H9 (cell line): ENCODE results near the gene ROBO4. TPM values are rescaled to one million over a fixed set of nuclear protein-coding genes. Genes with fewer than 3 reads are reported as not detected.

ENCODE experiments used
- DNase-seq: peaks from one replicate; pipeline ENCODE4 v3.0.0-alpha.2; 2017
- H2AFZ ChIP-seq: one replicate; pipeline ENCODE4 v1.6.1; 2013; ENCODE audit warnings: mild to moderate bottlenecking, low read length, control low read depth, moderate library complexity
- H2AK5ac ChIP-seq: 2 replicates; pipeline ENCODE4 v1.6.1; 2013; ENCODE audit warnings: low read length, control low read depth, mixed read lengths; ENCODE audit not compliant: insufficient read length
- H2BK120ac ChIP-seq: one replicate; pipeline ENCODE4 v1.6.1; 2013; ENCODE audit warnings: low read depth, mild to moderate bottlenecking, low read length, control low read depth, inconsistent platforms; ENCODE audit not compliant: poor library complexity, severe bottlenecking
- H2BK12ac ChIP-seq: 2 replicates; pipeline ENCODE4 v1.6.1; 2013; ENCODE audit warnings: low read length, control low read depth, mixed read lengths, low read depth; ENCODE audit not compliant: insufficient read length
- H2BK15ac ChIP-seq: 2 replicates; pipeline ENCODE4 v1.6.1; 2013; ENCODE audit warnings: low read depth, low read length, control low read depth
- H2BK20ac ChIP-seq: one replicate; pipeline ENCODE4 v1.6.1; 2013; ENCODE audit warnings: low read depth, mild to moderate bottlenecking, low read length, control low read depth, inconsistent platforms; ENCODE audit not compliant: poor library complexity, severe bottlenecking
- H2BK5ac ChIP-seq: 2 replicates; pipeline ENCODE4 v1.6.1; 2013; ENCODE audit warnings: low read length, control low read depth, mixed read lengths; ENCODE audit not compliant: insufficient read length
- H3K14ac ChIP-seq: 2 replicates; pipeline ENCODE4 v1.6.1; 2013; ENCODE audit warnings: low read length, control low read depth; ENCODE audit not compliant: insufficient read depth
- H3K18ac ChIP-seq: 2 replicates; pipeline ENCODE4 v1.6.1; 2013; ENCODE audit warnings: low read depth, mild to moderate bottlenecking, mixed read lengths, low read length, control low read depth; ENCODE audit not compliant: insufficient read length
- H3K23ac ChIP-seq: 2 replicates; pipeline ENCODE4 v1.6.1; 2013; ENCODE audit warnings: low read length, control low read depth, mixed read lengths, low read depth; ENCODE audit not compliant: insufficient read length
- H3K23me2 ChIP-seq: 2 replicates; pipeline ENCODE4 v1.6.1; 2013; ENCODE audit warnings: low read depth, mild to moderate bottlenecking, mixed read lengths, low read length, control low read depth; ENCODE audit not compliant: insufficient read length, poor library complexity, severe bottlenecking
- H3K27ac ChIP-seq: 2 replicates; pipeline ENCODE4 v1.5.1; 2013; ENCODE audit warnings: low read length, control low read depth, mixed read lengths, low read depth; ENCODE audit not compliant: insufficient read length
- H3K27me3 ChIP-seq: 2 replicates; pipeline ENCODE4 v1.6.1; 2013; ENCODE audit warnings: low read length, control low read depth, inconsistent platforms; ENCODE audit not compliant: insufficient read depth
- H3K4ac ChIP-seq: 2 replicates; pipeline ENCODE4 v1.6.1; 2013; ENCODE audit warnings: low read depth, mild to moderate bottlenecking, control low read depth, inconsistent platforms, low read length, moderate library complexity
- H3K4me1 ChIP-seq: 2 replicates; pipeline ENCODE4 v1.6.1; 2013; ENCODE audit warnings: low read length, control low read depth, inconsistent platforms; ENCODE audit not compliant: insufficient read depth
- H3K4me2 ChIP-seq: 2 replicates; pipeline ENCODE4 v1.6.1; 2013; ENCODE audit warnings: low read length, control low read depth, mixed read lengths; ENCODE audit not compliant: insufficient read length, insufficient read depth
- H3K56ac ChIP-seq: 2 replicates; pipeline ENCODE4 v1.6.1; 2013; ENCODE audit warnings: low read depth, mild to moderate bottlenecking, mixed read lengths, low read length, control low read depth; ENCODE audit not compliant: insufficient read length
- H3K79me1 ChIP-seq: 2 replicates; pipeline ENCODE4 v1.6.1; 2013; ENCODE audit warnings: low read depth, mild to moderate bottlenecking, moderate library complexity, low read length, control low read depth, inconsistent platforms; ENCODE audit not compliant: insufficient read depth, poor library complexity, severe bottlenecking
- H3K79me2 ChIP-seq: 2 replicates; pipeline ENCODE4 v1.6.1; 2013; ENCODE audit warnings: low read length, control low read depth, inconsistent platforms; ENCODE audit not compliant: insufficient read depth
- H3K9ac ChIP-seq: 2 replicates; pipeline ENCODE4 v1.6.1; 2013; ENCODE audit warnings: low read length, control low read depth, mixed read lengths; ENCODE audit not compliant: insufficient read length; ENCODE audit errors: extremely low read depth
- H3K9me3 ChIP-seq: one replicate; pipeline ENCODE4 v1.6.1; 2013; ENCODE audit warnings: low read depth, low read length, inconsistent platforms; ENCODE audit not compliant: control insufficient read depth
- H3T11ph ChIP-seq: one replicate; pipeline ENCODE4 v1.6.1; 2013; ENCODE audit warnings: mild to moderate bottlenecking, low read length, control low read depth, inconsistent platforms
- H4K20me1 ChIP-seq: one replicate; pipeline ENCODE4 v1.6.1; 2013; ENCODE audit not compliant: control insufficient read depth, insufficient read length, insufficient read depth
- H4K5ac ChIP-seq: 2 replicates; pipeline ENCODE4 v1.6.1; 2013; ENCODE audit warnings: low read depth, mild to moderate bottlenecking, mixed read lengths, low read length, control low read depth; ENCODE audit not compliant: insufficient read length
- H4K8ac ChIP-seq: replicated peaks from 2 replicates; pipeline ENCODE4 v1.6.1; 2013; ENCODE audit warnings: low read length, control low read depth, mixed read lengths, low read depth; ENCODE audit not compliant: insufficient read length
- H4K91ac ChIP-seq: 2 replicates; pipeline ENCODE4 v1.6.1; 2013; ENCODE audit warnings: low read depth, mild to moderate bottlenecking, moderate library complexity, mixed read lengths, low read length, control low read depth; ENCODE audit not compliant: insufficient read length
- H3K27ac Mint-ChIP-seq, 3 experiments: 2 replicates in 2 of 3; 3 replicates in 1 of 3; pipeline ENCODE4 v1.8.0; 2020 to 2021; ENCODE audit warnings: mixed read lengths in 3 of 3, mild to moderate bottlenecking in 1 of 3, moderate library complexity in 1 of 3
- H3K27me3 Mint-ChIP-seq: 2 replicates; pipeline ENCODE4 v1.8.0; 2021; ENCODE audit warnings: low read depth, mild to moderate bottlenecking, moderate library complexity, mixed read lengths
- H3K36me3 Mint-ChIP-seq, 3 experiments: 2 replicates in 2 of 3; 3 replicates in 1 of 3; pipeline ENCODE4 v1.8.0; 2020 to 2021; ENCODE audit warnings: low read depth in 3 of 3, mixed read lengths in 3 of 3; ENCODE audit not compliant: insufficient read depth in 1 of 3
- H3K4me1 Mint-ChIP-seq, 2 experiments: 2 replicates each; pipeline ENCODE4 v1.8.0; 2020; ENCODE audit warnings: mixed read lengths in 2 of 2
- H3K4me3 Mint-ChIP-seq, 2 experiments: 2 replicates in 1 of 2; 3 replicates in 1 of 2; pipeline ENCODE4 v1.8.0; 2020 to 2021; ENCODE audit warnings: mild to moderate bottlenecking in 2 of 2, mixed read lengths in 2 of 2, moderate library complexity in 1 of 2
- H3K9me3 Mint-ChIP-seq, 2 experiments: 2 replicates in 1 of 2; 3 replicates in 1 of 2; pipeline ENCODE4 v1.8.0; 2020; ENCODE audit warnings: mild to moderate bottlenecking in 2 of 2, mixed read lengths in 2 of 2, moderate library complexity in 1 of 2
- CTCF ChIP-seq: fragments of 200-600 bp; sonication (generic); conservative IDR thresholded peaks from 3 replicates; pipeline ENCODE4 v1.8.0; 2021; ENCODE audit warnings: antibody characterized with exemption, mild to moderate bottlenecking
- WGBS: extraction: QIAGEN DNeasy Blood & Tissue Kit; methylation state at CpG from one replicate; pipeline ENCODE4 v1.1.7; 2013; ENCODE audit warnings: missing lambda C conversion rate, low lambda C conversion rate, mixed read lengths; ENCODE audit not compliant: insufficient read length; ENCODE audit errors: extremely low coverage; 5-methylcytosine and 5-hydroxymethylcytosine counted together
- total RNA-seq: library from RNA; stranded (reverse); gene quantifications from 2 replicates; pipeline ENCODE4 v1.2.1, GENCODE V29; 2021

The ROBO4 gene
- total RNA-seq, 1 experiment from 2014 or later, result not detected

- Histone ChIP-seq H3K9ac (no peak overlapping the region), H2BK12ac (no peak overlapping the region), H3K4ac (no peak overlapping the region), H3K14ac (no peak overlapping the region), H4K20me1 (no peaks in the 10 kb centered on the region), H3K23ac (no peak overlapping the region), H2BK15ac (no peak overlapping the region), H3K9me3 (no peaks in the 10 kb centered on the region), H4K91ac (no peak overlapping the region), H2BK20ac (no peak overlapping the region), H4K5ac (no peak overlapping the region), H2BK120ac (no peak overlapping the region), H3K4me1 (no peaks in the 10 kb centered on the region), H3K23me2 (no peaks in the 10 kb centered on the region), H3K79me2 (no peaks in the 10 kb centered on the region), H4K8ac (no peak overlapping the region), H2AFZ (no peak overlapping the region), H3K4me2 (no peak overlapping the region), H3K27me3 (no peaks in the 10 kb centered on the region), H3K79me1 (no peaks in the 10 kb centered on the region), H3K27ac (no peak overlapping the region), H2AK5ac (no peak overlapping the region), H3K18ac (no peak overlapping the region), H3T11ph (no peak overlapping the region), H2BK5ac (no peak overlapping the region), H3K56ac (no peak overlapping the region)
- no peak for TF ChIP-seq CTCF
- Mint-ChIP-seq H3K4me1 (0 out of 4 replicates have a peak, but pooled peaks cover 0 to 2% of the 10 kb centered on the region in 2 experiments), H3K9me3 (peaks cover 0 to 7% of the 10 kb centered on the region in 2 experiments; a peak in 2 of 5 replicates), H3K27ac (no peak overlapping the region), H3K36me3 (no peaks in the 10 kb centered on the region), H3K27me3 (peaks cover 34% of the 10 kb centered on the region), H3K4me3 (no peak overlapping the region)
- no CpG with 5 or more reads among the region's 3 CpGs for WGBS
- DNase-seq, result no peak
Observed at GRCh38 chr11:124944565-124944964, 46.9 kb upstream of the ROBO4 start.
